K562 (cell line): ENCODE results near the gene KCNJ14. TPM values are rescaled to one million over a fixed set of nuclear protein-coding genes. Genes with fewer than 3 reads are reported as not detected.
A peak's percentile ranks its signal among the peaks of the same experiment; 100 is the strongest.

Source experiments
- ARID3A ChIP-seq: IDR thresholded peaks from 2 replicates; pipeline ENCODE4 v1.6.1; 2012; ENCODE audit warnings: low read depth, low read length, improper control_type of control experiment, borderline replicate concordance
- HDAC3 ChIP-seq: fragments of 450-650 bp; IDR thresholded peaks from 2 replicates; pipeline ENCODE4 v1.6.1; 2018; ENCODE audit warnings: borderline replicate concordance, mild to moderate bottlenecking, moderate library complexity; ENCODE audit not compliant: partially characterized antibody
- KAT7 ChIP-seq: sonication (generic); formaldehyde crosslinking; IDR thresholded peaks from 2 replicates; pipeline ENCODE4 v1.8.0; 2022; ENCODE audit warnings: missing genetic modification reagents, mild to moderate bottlenecking, borderline replicate concordance
- L3MBTL2 ChIP-seq: fragments of 450-650 bp; IDR thresholded peaks from 2 replicates; pipeline ENCODE4 v1.6.1; 2016; ENCODE audit warnings: mild to moderate bottlenecking, moderate library complexity
- PHF8 ChIP-seq: fragments of 200-600 bp; sonication (generic); IDR thresholded peaks from 2 replicates; pipeline ENCODE4 v1.6.1; 2012; ENCODE audit warnings: mixed run types, mild to moderate bottlenecking, inconsistent platforms, low read length, moderate library complexity, borderline replicate concordance
- POLR2A ChIP-seq: fragments of 450-650 bp; conservative IDR thresholded peaks from 2 replicates; pipeline ENCODE4 v1.6.1; 2016
- SAFB ChIP-seq: fragments of 200-400 bp; formaldehyde crosslinking; IDR thresholded peaks from 2 replicates; pipeline ENCODE4 v1.6.1; 2017; ENCODE audit warnings: low read depth, low read length, borderline replicate concordance
- THAP12 ChIP-seq: fragments of 250-450 bp; sonication (Bioruptor Pico); IDR thresholded peaks from 2 replicates; pipeline ENCODE4 v1.9.0; 2021; ENCODE audit warnings: mild to moderate bottlenecking, inconsistent platforms
- XRCC5 ChIP-seq: fragments of 200-400 bp; formaldehyde crosslinking; IDR thresholded peaks from 2 replicates; pipeline ENCODE4 v1.6.1; 2017; ENCODE audit warnings: low read depth, mild to moderate bottlenecking, low read length
- ZNF589 ChIP-seq: fragments of 200-800 bp; sonication (Bioruptor generic); IDR thresholded peaks from 2 replicates; pipeline ENCODE4 v1.6.1; 2016; ENCODE audit warnings: low read depth, missing genetic modification characterization, missing compliant biosample characterization
- polyA plus RNA-seq, 8 experiments: library from polyadenylated mRNA; depleted of rRNA in 4 of 8; stranded (reverse) in 5 of 8; unstranded in 3 of 8; fragments of >200 nt; fragmentation: Nextera tagmentation in 2 of 8; fragmentation: Illumina TruSeq in 1 of 8; extraction: Ambion mirVana in 2 of 8; extraction: Trizol in 1 of 8; gene quantifications; 2 replicates each; pipeline versions ENCODE4 v1.2.1 to v1.2.3, GENCODE V29; 2011 to 2014; ENCODE audit warnings: inconsistent platforms in 1 of 8, missing spikeins in 1 of 8
- total RNA-seq, 7 experiments: library from RNA; depleted of rRNA in 6 of 7; stranded (reverse); fragments of >200 nt in 6 of 7; fragmentation: Illumina TruSeq in 2 of 7; extraction: Trizol in 2 of 7; gene quantifications; 2 replicates each; pipeline versions ENCODE4 v1.2.1 to v1.2.3, GENCODE V29; 2011 to 2021; ENCODE audit warnings: low replicate concordance in 1 of 7
- TF ChIP-seq, protein P1 (sequence below): fragments of 450-650 bp; IDR thresholded peaks from 2 replicates; pipeline ENCODE4 v1.6.1; 2018; ENCODE audit not compliant: partially characterized antibody

KCNJ14 gene
- total and polyA plus RNA-seq, 9 of the 15 experiments (the other 6 are each of a cell fraction or from before 2014, with no cell fraction given): 0.15 to 1.6 (median 0.49) TPM

- TF ChIP-seq ARID3A: no peak
- TF ChIP-seq, protein P1, sequence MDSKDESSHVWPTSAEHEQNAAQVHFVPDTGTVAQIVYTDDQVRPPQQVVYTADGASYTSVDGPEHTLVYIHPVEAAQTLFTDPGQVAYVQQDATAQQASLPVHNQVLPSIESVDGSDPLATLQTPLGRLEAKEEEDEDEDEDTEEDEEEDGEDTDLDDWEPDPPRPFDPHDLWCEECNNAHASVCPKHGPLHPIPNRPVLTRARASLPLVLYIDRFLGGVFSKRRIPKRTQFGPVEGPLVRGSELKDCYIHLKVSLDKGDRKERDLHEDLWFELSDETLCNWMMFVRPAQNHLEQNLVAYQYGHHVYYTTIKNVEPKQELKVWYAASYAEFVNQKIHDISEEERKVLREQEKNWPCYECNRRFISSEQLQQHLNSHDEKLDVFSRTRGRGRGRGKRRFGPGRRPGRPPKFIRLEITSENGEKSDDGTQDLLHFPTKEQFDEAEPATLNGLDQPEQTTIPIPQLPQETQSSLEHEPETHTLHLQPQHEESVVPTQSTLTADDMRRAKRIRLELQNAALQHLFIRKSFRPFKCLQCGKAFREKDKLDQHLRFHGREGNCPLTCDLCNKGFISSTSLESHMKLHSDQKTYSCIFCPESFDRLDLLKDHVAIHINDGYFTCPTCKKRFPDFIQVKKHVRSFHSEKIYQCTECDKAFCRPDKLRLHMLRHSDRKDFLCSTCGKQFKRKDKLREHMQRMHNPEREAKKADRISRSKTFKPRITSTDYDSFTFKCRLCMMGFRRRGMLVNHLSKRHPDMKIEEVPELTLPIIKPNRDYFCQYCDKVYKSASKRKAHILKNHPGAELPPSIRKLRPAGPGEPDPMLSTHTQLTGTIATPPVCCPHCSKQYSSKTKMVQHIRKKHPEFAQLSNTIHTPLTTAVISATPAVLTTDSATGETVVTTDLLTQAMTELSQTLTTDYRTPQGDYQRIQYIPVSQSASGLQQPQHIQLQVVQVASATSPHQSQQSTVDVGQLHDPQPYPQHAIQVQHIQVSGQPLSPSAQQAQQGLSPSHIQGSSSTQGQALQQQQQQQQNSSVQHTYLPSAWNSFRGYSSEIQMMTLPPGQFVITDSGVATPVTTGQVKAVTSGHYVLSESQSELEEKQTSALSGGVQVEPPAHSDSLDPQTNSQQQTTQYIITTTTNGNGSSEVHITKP: no peak
- TF ChIP-seq ZNF589: no peak
- no peak for TF ChIP-seq HDAC3
- no peak for TF ChIP-seq THAP12 (CRISPR knock-in tag)
- TF ChIP-seq SAFB: peak; percentile 61; the same call in 1 of the 2 replicates
- peak; percentile 46; the same call in 1 of the 2 replicates for TF ChIP-seq L3MBTL2
- peak; percentile 60; the same call in 1 of the 2 replicates for TF ChIP-seq PHF8
- TF ChIP-seq POLR2A: no peak
- TF ChIP-seq KAT7: no peak
- 0 out of 2 replicates have a peak, but pooled peaks have one; percentile 1 for TF ChIP-seq XRCC5
Measured at GRCh38 chr19:48500830-48501493, 45.6 kb downstream of the KCNJ14 start (continued).
